GM12872 (cell line): Measurements from ENCODE around the gene TDRD1.

ENCODE experiments used
- TF ChIP-seq, protein P1 (sequence below): IDR thresholded peaks from 3 replicates; pipeline ENCODE4 v1.5.1; 2011; ENCODE audit warnings: low read depth, mild to moderate bottlenecking, low read length, moderate library complexity; ENCODE audit not compliant: insufficient read depth

TDRD1 gene

DNA sequence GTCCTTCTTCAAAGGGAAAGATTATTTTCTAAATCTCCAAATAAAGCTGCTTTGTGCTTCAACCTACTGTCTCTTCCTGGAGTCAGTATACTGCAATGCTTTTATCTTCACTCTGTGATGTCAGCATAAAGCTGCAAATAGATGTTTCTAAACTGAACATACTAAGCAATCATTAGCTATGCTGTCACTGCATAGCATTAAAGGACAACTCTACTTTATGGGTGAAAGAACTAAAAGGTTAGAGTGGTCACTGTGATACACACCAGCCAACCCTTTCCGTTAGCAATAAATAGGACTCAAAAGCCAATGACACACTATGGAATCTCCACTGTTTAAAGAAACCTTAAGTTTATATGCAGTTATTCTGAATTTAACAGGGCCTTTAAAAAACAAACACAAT, 6.9 kb upstream of the TDRD1 start:
- TF ChIP-seq, protein P1, sequence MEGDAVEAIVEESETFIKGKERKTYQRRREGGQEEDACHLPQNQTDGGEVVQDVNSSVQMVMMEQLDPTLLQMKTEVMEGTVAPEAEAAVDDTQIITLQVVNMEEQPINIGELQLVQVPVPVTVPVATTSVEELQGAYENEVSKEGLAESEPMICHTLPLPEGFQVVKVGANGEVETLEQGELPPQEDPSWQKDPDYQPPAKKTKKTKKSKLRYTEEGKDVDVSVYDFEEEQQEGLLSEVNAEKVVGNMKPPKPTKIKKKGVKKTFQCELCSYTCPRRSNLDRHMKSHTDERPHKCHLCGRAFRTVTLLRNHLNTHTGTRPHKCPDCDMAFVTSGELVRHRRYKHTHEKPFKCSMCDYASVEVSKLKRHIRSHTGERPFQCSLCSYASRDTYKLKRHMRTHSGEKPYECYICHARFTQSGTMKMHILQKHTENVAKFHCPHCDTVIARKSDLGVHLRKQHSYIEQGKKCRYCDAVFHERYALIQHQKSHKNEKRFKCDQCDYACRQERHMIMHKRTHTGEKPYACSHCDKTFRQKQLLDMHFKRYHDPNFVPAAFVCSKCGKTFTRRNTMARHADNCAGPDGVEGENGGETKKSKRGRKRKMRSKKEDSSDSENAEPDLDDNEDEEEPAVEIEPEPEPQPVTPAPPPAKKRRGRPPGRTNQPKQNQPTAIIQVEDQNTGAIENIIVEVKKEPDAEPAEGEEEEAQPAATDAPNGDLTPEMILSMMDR, result no peak

DNA sequence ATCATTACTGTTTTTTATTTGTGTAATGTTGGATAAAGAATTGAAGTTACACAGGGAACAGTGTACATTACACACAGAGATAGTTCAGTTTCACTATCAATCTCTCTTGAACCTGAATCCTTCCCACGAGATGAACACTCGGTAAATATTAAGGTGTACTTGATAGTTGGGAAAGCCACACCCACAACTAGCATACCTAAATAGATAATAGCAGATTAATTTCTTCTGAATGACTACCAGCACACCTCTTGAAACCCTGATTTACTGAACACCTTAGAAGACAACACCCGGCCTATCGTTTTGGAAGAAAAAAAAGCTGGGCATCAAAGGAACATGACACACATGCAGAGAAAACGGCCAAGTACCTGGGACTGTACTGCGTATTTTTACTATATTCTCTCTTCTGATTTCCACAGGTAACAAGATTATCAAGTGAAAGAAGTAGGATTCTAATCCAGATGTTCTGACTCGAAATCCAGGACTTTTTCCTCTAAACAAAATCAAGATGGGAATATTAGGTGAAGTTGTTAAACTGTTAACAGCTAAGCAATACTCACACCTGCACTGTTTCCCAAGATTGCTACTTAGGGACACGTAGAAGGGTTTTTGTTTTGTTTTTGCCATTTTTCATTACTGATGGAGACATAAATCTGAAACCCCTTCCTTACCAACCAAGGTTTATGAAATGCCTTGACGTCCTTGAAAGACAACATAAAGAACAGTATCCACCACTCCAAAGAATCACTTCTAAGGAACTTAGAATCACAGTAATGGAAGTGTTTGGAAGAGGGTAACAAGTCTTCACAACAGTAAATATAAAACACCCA, 6.2 kb upstream of the TDRD1 start:
- TF ChIP-seq, protein P1, result no peak

DNA sequence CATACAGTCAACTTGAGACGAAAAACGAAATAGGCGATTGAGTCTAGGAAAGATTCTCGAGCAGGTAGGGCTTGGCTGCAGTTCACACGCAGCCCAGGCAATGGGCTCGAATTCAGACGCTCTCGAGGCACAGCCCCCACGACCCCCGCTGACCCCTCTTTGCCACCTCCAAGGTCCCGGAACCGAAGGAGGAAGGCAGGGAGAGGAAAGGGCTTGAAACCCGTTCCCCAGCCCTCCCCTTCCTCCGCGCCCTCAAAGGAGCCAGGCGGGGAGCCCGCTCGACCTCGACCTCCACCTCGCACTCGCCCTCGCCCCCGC, 5.6 kb upstream of the TDRD1 start:
- TF ChIP-seq, protein P1, result no peak

DNA sequence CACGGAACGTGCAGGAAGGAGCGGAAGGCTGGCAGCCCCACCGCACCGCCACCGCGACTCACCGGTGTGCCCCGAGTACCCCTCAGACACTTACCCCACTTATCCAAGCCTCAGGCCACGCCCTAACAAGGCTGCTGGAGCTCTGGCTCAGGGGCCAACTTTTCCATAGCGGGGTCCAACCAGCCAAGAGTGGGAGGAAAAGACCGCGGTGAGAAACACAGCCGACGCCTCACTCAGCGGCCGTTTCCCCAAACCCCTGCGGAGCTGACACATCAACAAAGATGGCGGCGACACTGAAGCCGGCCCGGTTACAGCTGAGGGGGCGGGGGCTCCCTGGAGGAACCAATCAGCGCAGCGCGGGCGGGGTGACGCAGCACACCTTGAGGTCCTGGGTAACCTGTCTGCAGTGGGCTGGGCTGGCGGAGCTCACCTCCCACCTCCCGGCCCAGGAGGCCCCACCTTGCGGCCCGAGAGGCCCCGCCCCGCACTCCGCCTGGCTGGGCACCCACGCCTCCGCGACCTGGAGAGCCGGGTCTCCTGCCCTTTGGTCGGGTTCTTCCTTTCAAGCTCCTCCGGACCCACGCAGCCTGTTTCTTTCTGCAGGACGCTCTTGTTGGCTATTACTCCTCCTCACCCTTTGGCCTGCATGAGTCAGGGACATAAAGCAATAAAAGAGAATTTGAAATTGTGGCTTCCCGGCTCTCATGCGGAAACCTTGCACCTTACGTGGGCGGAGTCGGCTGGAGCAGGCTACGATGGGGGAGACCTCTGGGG, 5.0 kb upstream of the TDRD1 start, which contains the start of gene CCDC186:
Gene CCDC186 (minus strand): TSS at position 283 of the 774 bp plus-strand sequence. CDS start 10,935 bp downstream, outside the sequence.
- TF ChIP-seq, protein P1, result no peak

DNA sequence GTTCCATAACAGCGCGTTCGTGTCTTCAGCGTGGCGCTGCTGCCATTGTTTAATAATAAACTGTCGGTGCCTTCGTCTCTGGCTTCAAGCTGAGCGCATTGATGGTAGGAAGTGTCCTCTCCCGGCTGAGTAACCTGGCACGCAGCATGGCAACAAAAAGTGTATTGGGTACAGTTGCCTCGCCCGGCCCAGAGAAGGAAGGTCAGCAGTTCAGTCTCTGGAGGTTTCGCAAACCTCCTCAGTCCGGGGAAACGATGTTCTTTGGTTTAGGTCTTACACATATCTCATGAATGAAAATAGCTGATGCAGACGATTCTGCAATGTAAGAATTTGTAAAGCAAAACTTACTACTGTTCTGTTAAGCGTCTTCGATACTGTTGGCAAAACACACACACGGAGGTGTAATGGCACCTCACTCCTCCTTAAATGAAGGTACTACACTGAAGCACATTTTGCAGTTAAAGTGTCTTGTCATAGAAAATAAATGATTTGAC, 4.4 kb upstream of the TDRD1 start:
- TF ChIP-seq, protein P1, result no peak

DNA sequence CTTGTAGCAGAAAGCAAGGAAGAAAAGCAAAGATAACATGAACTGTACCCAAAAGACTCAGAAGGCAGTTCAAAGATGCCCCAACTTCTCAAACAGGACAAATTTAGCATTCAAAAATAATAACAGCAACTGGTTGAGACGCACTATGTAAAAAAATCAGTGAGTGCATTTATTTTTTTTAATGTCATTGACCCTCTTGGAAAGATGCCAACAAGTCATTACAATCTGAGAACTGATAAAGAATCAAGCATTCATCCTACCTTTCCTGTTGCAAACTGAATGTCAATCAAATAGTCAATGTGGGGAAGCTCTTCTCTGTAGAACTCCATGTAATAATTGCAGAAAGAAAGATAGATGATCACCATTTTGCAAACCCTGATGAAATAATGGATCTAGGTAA, 3.5 kb upstream of the TDRD1 start:
- TF ChIP-seq, protein P1, result no peak

DNA sequence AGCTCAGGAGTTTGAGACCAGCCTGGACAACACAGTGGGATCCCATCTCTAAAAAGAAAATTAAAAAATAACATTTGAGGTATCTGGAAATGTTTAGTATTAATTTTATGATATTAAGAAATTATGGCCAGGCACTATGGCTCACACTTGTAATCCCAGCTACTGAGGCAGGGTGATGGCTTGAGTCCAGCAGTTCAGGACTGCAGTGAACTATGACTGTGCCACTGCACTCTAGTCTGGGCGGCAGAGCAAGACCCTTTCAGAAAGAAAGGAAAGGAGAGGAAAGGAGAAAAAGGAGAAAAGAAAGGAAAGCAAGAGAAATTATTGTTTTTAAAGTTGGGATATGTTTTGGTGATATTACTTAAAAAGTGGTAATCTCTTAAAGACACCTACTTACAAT, 2.6 kb upstream of the TDRD1 start:
- TF ChIP-seq, protein P1, result no peak
